ENCODE results near the gene AFF2. TPM values are rescaled to one million over a fixed set of nuclear protein-coding genes. Genes with fewer than 3 reads are reported as not detected.

AFF2 gene
- total and polyA plus RNA-seq, 2 donors (not counting 3 experiments of a cell fraction or from before 2014, with no cell fraction given) = 0.03 to 0.07 TPM

GRCh38 chrX:148620023-148620422, 119.6 kb downstream of the AFF2 start:
- H3K36me3 ChIP-seq (ENCODE audit: control insufficient read depth in 2 of 2, extremely low read depth in 1 of 2, insufficient read depth in 2 of 2, low read length in 2 of 2) = no peaks in the 10 kb centered on the region
- no peak overlapping the region for H3K4me3 ChIP-seq (replicated peaks in 1 of 3; ENCODE audit: insufficient read depth in 1 of 3, low read depth in 1 of 3, low read length in 3 of 3)
- H3K79me2 ChIP-seq (ENCODE audit: control insufficient read depth, insufficient read depth, low read length) = no peaks in the 10 kb centered on the region
- DNase-seq (ENCODE audit: low read depth, low spot score) (no peak), FAIRE-seq (no peak)
- dilution Hi-C loops (cut with MboI; ENCODE audit: extremely low pct_ligation_motif_present, low sequenced_read_pairs) (no loop called here), intact Hi-C loops (cut with micrococcal nuclease) (no loop called here)
- H3K9me1 ChIP-seq (replicated peaks; ENCODE audit: control insufficient read depth, extremely low read depth, insufficient read depth, low read length) = no peaks in the 10 kb centered on the region
- ChIA-PET CTCF (no interaction called here), POLR2A (no interaction called here)
- H3K9ac ChIP-seq (replicated peaks; ENCODE audit: extremely low read depth, insufficient read depth, low read length) = no peak overlapping the region
- H3K9me3 ChIP-seq (replicated peaks; ENCODE audit: control insufficient read depth, insufficient read depth, low read length) = no peaks in the 10 kb centered on the region
- no TSS peak for BruUV-seq (replicated peaks)
- no peaks in the 10 kb centered on the region for H4K20me1 ChIP-seq (replicated peaks; ENCODE audit: control insufficient read depth, extremely low read depth, insufficient read depth, low read length)
- TF ChIP-seq MYC (IDR thresholded peaks at IDR 0.05; ENCODE audit: low read depth, low read length) = no peak
- no peak for TF ChIP-seq FOS (IDR thresholded peaks at IDR 0.05; ENCODE audit: borderline replicate concordance, insufficient read depth, low read length)
- TF ChIP-seq, protein P1, sequence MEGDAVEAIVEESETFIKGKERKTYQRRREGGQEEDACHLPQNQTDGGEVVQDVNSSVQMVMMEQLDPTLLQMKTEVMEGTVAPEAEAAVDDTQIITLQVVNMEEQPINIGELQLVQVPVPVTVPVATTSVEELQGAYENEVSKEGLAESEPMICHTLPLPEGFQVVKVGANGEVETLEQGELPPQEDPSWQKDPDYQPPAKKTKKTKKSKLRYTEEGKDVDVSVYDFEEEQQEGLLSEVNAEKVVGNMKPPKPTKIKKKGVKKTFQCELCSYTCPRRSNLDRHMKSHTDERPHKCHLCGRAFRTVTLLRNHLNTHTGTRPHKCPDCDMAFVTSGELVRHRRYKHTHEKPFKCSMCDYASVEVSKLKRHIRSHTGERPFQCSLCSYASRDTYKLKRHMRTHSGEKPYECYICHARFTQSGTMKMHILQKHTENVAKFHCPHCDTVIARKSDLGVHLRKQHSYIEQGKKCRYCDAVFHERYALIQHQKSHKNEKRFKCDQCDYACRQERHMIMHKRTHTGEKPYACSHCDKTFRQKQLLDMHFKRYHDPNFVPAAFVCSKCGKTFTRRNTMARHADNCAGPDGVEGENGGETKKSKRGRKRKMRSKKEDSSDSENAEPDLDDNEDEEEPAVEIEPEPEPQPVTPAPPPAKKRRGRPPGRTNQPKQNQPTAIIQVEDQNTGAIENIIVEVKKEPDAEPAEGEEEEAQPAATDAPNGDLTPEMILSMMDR (IDR thresholded peaks at IDR 0.05; ENCODE audit: extremely low read depth in 1 of 2, insufficient read depth in 1 of 2, low read depth in 1 of 2, low read length in 2 of 2) = no peak
- TF ChIP-seq GATA2 (IDR thresholded peaks at IDR 0.05; ENCODE audit: insufficient read depth, insufficient read length, low read depth, low read length) = no peak
- no peak for TF ChIP-seq MAX (IDR thresholded peaks at IDR 0.05; ENCODE audit: insufficient read depth, insufficient read length)
- no peak for TF ChIP-seq POLR2AphosphoS5 (IDR thresholded peaks at IDR 0.05; ENCODE audit: insufficient read depth, low read depth, low read length)
- TF ChIP-seq EZH2 (IDR thresholded peaks at IDR 0.05; ENCODE audit: borderline replicate concordance, low read depth, low read length, severe bottlenecking) = no peak
- no peak for TF ChIP-seq JUN (IDR thresholded peaks at IDR 0.05; ENCODE audit: borderline replicate concordance, insufficient read depth, insufficient read length, low read depth)
- TF ChIP-seq POLR2A (IDR thresholded peaks at IDR 0.05; ENCODE audit: low read depth, low read length) = no peak
- no peaks in the 10 kb centered on the region for H3K4me1 ChIP-seq (ENCODE audit: control insufficient read depth, extremely low read depth, insufficient read depth, low read length)
- H3K4me2 ChIP-seq (ENCODE audit: insufficient read depth, low read length) = no peak overlapping the region
- no peak overlapping the region for H3K27ac ChIP-seq (ENCODE audit: insufficient read depth, low read depth, low read length)
- H2AFZ ChIP-seq (ENCODE audit: low read depth, low read length) = no peak overlapping the region
- no peaks in the 10 kb centered on the region for H3K27me3 ChIP-seq (ENCODE audit: control insufficient read depth in 2 of 2, insufficient read depth in 2 of 2, low read length in 2 of 2)

Measured in endothelial cell of umbilical vein (primary cell).